HG02981 (cell line): ENCODE measurements around the gene RUSC2.
"Not testable (repeated sequence)": the region's sequence is repeated elsewhere in the genome, so short reads cannot be mapped to it uniquely, and the experiment has no call there.

Experiments used
- ATAC-seq: cut with Tn5 transposase; IDR thresholded peaks from one replicate; pipeline ENCODE4 v1.9.1; 2021; ENCODE audit warnings: mild to moderate bottlenecking, moderate library complexity; ENCODE audit not compliant: unreplicated experiment

The RUSC2 gene

DNA sequence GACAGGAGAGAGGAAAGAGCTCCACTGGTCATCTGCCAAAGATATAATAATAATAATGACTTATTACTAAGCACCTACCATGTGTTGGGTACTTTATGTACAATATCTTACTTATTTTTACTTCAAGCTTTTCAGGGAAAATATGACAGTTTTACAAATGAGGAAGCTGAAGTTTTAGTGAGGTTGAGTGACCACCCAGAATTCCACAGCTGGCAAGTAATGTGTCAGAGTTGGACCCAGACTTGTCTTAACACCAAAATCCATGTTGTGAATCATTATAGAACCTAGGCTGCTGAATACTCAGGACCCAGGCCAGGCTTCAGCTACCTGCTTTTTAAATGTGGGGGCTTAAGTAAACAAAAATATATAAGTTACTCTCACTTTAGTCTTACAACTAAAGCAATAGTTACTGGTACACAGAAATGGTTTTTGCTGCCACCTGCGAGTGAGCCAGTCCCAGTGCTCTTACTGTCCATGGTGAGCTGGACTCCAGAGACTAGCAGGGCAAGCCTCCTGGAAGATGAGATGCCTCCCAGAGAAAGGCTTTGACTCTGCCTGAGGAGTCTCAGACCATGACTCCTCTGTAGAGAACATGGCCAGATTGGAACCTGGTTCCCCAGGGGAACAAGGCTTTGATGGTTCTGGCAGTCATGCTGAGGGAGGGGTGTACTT is 29.9 kb downstream of the RUSC2 start:
- no peak for ATAC-seq

DNA sequence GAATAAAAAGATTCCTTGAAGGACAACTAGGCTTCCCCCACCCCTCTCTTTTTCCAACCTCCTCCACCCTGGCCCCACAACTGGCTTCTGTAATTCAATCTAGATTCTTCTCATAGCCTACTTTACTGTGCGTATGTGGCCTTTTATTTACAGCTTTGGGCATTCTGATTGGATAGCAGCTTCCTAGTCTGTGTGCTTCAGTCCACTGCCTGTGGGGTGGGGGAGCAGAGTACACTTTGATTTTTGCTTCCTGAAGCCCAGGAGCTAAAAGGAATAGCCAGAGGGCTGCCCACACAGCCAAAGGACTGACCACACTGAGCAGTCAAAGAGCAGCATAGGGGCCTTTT is 30.4 kb downstream of the RUSC2 start:
- no peak for ATAC-seq

DNA sequence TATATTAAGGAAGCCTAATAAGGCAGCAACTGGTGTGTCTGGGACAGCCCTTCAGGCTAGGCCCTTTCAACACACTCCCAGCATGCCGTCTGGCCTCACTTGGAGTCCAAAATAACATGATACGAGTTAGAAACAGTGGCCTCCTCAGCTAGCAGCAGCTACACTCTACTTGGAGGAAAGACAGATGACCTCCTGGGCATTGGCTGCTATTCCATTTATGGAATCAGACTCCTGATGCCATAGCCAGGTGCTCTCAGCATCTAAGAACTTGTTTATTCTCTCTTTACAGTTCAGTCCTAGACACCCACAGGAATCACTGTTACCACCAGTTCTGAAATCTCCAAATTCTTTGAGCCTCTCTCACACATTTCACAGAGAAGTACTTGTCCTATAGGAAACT is 31.8 kb downstream of the RUSC2 start:
- ATAC-seq = no peak

DNA sequence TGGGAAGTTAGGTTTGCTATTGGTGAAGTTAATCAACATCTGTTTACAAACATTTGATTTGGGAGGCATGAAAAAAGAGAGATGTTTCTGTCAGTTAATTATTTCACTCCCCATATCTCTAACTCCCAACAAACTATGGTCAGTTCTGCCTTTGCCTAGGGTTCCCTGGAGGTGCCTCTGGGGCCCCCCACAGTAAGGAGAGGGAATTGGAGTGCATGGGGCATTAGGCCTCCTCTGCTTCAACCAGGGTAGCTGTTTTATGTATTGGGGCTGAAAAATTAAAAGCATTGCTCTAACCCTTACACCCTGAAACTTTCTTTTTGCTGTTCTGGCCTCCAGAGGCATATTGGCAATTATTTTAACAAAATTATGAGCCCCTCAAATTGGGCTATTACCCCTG is 32.3 kb downstream of the RUSC2 start:
- no peak for ATAC-seq

DNA sequence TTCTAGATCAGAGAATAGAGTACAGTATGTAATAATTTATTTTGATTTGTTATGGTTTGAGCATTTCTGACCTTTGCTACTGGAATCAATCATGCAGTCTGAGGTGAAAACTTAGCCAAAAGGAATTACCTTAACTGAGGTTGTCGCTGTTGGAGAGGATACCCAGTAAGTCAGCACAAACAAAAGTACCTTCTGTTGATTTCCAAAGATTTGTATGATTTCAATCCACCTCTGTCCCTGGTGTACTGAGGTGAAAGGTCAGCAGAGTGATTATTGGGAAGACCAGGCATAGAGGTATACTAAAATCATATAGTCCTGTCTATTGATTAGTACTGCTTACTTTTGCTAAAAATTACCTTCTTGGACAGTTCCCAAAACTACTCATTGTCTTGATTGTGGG is 32.8 kb downstream of the RUSC2 start:
- ATAC-seq = no peak

DNA sequence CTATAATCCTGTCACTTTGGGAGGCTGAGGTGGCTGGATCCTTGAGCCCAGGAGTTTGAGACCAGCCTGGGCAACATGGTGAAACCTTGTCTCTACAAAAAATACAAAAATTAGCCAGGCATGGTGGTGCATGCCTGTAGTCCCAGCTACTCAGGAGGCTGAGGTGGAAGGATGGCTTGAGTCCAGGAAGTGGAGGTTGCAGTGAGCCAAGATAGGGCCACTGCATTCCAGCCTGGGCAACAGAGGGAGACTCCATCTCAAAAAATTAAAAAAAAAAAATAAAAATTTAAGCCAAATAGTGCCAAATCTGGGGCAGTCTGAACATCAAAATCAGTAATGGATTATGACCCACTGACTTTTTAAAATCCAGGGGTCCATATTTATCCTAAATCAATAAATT is 33.6 kb downstream of the RUSC2 start:
- not testable (repeated sequence) for ATAC-seq

DNA sequence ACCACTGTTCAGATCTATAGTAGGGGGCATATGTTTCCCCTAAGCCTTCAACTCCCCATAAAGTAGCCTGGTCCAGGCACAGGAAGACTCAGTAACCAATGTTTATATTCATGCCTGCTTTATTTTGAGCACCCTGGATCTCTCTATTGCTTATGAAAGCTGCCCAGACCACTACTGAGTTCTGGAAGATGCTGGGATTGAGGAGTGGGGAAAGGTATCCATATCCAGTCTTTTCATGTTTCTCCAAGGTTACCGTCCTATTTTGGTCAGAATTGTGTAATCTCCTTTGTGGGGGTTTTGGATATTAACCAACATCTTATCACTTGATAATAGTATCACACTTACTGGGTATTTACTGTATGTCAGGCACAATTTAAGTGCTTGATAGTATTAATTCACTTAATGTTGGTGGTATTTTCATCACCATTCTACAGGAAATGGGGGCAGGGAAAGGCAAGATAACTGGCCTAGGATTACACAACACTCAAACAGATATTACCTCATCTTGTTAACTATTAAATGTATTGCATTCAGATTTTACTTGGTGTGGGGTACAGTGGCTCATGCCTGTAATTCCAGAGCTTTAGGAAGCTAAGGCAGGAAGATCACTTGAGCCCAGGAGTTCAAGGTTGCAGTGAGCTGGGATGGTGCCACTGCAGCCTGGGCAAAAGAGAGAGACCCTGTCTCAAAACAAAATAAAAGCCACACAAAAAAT is 36.3 kb downstream of the RUSC2 start:
- no peak for ATAC-seq

DNA sequence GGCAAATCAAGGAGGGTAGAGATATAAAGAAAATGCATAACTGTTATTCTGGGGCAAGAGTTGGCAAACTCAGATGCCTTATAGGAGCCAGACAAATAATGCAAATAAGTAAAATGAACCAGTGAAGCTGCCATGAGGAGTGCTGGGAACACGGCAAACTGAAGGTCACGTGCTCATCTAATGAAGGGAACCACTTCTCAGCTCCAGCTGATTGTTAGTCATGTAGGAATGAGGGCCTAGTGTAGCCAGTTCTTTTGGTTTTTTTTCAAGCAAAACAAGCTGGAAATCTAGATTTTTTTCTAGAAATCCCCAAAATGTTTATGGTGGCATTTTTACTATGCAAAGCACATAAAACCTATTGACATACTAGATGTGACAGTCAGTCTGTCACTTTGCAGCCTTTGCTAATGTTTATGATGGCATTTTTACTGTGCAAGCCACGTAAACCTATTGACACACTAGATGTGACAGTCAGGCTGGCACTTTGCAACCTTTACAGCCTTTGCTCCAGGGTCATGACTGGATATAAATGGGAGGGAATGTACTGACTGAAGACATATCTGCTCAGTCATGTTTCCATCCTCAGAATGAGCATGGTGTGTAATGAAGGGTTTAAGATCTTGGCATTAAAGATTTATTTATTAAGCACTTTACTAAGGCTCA is 39.4 kb downstream of the RUSC2 start:
- no peak for ATAC-seq

DNA sequence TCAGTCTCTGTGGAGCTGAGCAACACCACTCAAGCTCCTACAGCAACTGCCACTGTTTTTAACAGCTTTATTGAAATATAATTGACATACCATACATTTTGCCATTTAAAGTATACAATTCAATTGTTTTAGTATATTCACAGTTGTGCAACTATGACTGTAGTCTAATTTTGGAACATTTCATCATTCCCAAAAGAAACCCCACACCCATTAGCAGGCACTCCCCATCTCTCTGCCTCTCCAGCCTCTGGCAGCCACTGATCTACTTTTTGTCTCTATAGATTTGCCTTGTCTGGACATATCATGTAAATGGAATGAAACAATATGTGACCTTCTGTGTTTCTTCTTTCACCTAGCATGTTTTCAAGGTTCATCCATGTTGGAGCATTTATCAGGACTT is 43.5 kb downstream of the RUSC2 start:
- ATAC-seq = no peak

DNA sequence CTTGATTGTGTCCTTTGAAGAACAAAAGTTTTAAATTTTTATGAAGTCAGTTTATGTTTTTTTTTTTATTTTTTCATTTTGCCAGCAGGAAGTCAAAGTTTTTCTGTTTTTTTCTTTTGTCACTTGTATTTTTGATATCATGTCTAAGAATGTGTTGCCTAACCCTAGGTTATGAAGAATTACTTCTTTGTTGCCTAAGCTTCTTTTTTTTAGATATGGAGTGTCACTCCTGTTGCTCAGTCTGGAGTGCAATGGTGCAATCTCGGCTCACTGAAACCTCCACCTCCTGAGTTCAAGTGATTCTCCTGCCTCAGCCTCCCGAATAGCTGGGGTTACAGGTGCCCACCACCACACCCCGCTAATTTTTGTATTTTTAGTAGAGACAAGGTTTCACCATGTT is 45.0 kb downstream of the RUSC2 start:
- not testable (repeated sequence) for ATAC-seq

DNA sequence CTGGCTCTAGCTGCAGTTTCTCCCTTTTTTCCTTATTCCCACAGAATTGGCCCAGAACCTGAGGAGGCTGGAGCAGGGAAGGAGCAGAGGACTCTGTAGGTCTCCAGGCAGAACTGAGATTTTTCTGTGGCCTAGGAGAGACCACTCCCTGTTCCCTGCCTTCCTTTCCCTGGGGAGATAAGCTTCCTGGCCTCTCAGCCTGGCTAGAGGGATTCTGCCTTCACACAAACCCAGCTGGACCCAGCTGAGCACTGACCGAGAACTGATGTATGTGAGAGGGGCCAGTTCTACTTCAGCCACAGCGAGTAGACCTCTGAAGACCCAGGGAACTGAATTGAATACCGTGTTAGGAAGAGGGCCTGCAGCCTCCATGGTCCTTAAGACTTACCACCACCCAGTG is 48.0 kb downstream of the RUSC2 start:
- no peak for ATAC-seq

DNA sequence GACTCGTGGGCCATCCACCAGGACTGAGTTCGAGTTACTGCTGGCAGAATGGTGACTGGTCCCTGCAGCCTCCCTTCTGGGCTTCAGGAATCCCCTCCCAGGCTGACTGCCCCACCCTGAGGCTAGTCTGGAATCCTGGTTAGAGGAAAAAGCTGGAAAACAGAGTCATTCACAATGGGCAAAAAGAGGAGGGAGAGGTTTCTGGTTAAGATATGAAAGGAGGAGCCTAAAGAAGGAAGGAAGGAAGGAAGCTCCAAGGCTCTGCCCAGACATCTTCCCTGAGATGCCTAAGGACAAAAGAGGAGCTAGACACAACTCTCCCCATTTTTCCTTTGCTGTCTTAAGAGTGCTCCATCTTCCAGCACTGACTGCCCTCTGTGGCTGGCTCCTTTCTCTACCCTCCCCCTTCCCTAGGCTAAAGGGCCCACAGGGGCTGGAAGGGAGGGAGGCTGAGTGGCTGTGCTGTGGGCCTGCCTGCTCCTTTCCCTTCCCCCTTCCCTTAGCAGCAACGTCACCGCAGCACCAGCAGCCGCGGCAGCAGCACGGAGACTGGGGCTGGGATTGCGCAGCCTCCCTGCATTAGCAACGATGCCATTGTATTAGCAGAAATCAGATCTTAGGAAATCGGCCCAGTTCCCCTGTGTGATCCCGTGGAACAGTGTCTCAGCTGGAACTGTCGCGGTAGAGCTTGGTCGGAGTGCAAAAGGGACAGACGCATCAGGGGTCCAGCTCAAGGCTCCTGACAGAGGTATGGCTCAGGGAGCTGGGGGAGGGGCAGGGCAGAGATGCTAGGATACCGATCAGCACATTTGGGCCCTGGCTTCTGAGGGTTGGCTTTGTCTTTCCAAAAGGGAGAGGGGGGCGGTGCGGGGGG is 48.7 kb downstream of the RUSC2 start:
- ATAC-seq = no peak
